CMK (cell line): Measurements from ENCODE around the gene GPC6.
"Not testable (repeated sequence)": the region's sequence is repeated elsewhere in the genome, so short reads cannot be mapped to it uniquely, and the experiment has no call there.

Source experiments
- DNase-seq: peaks from one replicate; pipeline ENCODE4 v3.0.0-alpha.2; 2010; ENCODE audit warnings: low read depth

The GPC6 gene

DNA sequence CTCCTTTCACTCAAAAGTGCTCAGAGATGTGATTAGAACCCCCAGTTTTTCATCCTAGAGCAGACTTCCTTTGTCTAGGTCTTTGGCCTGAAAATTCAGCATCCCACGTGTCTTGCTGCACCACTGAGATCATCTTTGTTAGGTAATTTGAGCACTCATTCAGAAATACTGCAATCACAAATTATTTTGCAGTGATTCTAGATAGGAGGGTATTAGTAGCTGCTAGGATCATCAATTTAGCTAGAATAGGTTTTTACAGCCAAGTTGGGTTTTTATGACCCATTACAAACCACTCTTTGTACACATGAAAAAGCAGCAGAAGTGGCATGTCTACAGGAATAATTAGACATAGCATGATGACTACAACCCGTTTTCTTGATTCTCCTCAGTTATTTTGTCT lies 219.6 kb downstream of the GPC6 start:
- no peak for DNase-seq

DNA sequence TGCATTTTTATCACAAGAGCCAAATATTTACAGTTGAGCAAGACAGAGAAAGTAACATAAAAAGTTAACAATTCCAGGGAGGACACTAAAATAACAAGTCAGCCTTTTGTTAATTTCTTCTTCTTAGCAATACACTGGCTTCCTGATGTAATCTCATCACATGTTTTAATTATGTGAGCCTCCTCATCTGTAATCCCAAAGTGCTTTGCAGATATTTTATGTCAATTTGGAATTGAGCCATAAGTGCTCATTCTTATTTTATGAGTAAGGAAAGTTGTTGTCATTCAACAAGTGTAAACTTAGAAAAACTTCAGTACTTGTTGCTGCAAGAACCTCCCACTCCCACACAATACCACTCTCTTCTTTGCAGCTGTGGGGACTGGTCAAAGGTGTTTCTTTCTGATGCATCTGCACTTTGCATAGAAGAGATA lies 223.6 kb downstream of the GPC6 start:
- DNase-seq = no peak

DNA sequence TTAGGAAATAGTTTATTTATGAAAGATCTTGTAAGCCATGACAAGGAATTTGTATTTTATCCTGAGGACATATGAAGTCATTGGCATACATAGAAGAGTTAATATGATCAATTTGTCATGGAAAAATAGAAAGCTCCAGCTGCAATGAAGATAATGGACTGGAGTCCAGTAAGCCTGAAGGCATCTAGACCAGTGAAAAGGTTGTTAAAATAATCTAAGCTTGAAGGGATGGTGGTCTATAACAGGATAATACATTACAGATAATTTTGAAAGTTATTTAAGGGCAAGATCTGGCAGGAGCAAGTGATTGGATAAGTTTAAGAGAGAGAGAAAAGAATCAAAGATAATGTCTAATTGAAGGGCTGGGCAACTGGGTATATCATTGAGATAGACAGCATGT lies 224.2 kb downstream of the GPC6 start:
- DNase-seq = no peak

DNA sequence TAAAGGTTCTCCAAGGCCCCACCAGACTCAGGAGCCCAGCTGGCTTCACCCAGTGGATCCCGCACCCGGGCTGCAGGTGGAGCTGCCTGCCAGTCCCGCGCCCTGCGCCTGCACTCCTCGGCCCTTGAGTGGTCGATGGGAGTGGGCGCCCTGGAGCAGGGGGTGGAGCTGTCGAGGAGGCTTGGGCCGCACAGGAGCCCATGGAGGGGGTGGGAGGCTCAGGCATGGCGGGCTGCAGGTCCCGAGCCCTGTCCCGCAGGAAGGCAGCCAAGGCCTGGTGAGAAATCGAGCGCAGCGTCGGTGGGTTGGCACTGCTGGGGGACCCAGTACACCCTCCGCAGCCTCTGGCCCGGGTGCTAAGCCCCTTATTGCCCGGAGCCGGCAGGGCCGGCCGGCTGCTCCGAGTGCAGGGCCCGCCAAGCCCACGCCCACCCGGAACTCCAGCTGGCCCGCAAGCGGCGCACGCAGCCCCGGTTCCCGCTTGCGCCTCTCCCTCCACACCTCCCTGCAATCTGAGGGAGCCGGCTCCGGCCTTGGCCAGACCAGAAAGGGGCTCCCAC lies 228.1 kb downstream of the GPC6 start:
- not testable (repeated sequence) for DNase-seq

DNA sequence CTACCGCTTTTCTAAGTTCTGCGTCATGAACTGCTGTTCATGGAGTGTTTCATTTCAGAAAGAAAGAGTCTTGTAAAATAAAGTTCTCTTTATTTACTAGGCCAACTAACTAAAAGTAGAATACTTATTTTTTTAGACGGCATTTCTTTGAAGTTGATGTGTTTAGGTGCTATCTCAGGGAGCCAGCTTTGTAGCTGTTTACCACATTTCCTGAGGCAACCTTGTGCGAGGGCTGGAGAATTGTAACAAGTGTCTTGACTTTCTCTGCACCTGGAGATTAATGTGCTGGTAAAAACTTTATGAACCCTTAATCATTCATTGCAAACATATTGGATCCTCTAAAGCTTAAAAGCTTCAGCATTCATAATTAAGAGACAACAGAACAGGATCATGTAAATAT lies 229.3 kb downstream of the GPC6 start:
- DNase-seq = no peak

DNA sequence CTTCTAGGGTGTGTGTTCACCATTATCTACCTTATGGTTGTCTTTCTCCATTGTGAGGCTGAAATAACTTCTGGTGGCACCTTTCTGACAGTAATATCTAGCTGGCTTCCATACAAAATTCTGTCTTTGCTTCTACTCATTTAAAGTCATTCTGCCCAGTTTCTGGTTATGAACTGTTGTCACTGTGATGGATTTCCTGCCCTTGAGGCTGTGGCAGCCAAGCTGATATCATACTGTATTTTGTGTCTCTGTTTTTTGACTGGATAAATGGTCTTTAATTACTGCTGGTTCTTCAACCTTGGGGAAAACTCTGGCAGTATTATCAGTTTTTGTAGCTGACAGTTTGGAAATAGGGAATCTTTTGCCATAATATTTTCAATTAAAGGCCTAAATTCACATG lies 233.4 kb downstream of the GPC6 start:
- no peak for DNase-seq

DNA sequence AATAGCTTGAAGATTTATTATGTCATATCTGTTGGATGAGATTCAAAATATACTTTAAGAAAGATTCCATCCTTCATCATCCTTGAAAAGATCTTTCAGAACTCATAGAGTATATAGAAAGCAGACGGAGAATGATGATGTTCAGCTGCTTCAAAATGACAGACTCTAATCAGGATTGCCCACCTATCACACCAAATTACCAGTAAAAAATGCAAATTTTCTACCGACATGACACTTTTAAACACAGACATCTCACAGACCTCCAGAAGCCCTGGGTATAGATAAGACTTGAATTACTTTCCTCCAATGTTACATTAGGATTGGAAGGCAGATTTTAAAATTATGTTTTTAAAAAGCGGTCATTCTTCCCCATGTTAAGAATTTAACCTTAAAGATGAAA lies 235.5 kb downstream of the GPC6 start:
- no peak for DNase-seq

DNA sequence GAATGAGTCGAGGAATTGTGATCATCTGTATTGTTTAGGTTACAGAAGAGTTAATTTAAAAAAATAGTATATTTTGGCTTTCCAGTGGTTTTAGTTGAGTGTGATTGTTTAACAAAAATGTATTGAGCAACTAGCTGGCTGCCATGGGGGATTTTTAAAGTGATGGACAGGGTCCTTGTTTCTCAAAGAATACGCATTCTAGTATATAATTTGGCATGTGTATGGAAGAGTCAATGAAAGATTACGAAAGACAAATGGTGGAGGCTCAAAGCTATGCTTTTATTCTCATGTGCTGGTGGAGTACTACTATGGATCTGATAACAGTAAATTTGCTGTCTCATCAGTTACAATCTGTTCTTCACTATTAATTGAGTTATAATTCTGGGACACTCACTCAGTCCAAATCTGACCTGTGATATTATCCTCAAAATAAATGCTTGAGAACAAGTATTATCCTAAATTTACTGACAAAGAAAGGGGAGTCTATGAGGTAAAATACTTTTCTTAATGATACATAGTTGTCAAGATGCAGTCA lies 240.0 kb downstream of the GPC6 start:
- no peak for DNase-seq

DNA sequence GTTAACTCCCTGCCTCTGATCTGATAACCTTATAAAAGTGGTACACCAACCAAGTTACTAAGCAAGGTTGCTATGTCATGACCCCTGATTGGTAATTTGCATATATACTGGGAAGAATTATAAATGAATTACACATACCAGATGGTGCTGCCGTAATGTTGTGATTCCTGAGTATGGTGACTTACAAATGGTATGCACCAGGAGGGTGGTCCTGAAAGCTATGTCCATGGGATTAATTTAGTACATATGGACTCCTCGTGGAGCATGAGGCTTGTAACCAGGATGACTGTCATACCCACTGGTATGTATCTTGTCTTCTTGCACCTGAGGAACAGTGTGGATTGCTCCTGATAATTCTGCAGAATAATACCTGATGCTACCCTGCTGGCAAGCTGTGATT lies 240.6 kb downstream of the GPC6 start:
- no peak for DNase-seq

DNA sequence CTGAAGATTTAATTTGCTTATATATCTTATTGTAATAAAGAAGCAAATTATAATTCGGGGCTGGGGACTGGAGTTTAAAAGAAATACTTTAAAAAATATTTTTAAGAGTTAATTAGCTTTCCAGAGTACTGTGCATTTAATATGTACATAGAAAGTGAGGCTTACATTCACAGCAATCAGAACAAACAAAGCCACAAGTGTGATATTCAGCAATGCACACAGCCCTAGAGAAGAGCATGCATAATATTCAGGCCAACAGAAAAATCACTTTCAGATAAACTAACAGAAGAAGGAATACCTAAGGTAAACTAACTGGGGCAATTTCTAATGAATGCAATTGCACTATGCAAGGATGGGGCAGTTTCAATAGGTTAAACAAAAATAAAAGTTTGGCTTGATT lies 241.8 kb downstream of the GPC6 start:
- no peak for DNase-seq

DNA sequence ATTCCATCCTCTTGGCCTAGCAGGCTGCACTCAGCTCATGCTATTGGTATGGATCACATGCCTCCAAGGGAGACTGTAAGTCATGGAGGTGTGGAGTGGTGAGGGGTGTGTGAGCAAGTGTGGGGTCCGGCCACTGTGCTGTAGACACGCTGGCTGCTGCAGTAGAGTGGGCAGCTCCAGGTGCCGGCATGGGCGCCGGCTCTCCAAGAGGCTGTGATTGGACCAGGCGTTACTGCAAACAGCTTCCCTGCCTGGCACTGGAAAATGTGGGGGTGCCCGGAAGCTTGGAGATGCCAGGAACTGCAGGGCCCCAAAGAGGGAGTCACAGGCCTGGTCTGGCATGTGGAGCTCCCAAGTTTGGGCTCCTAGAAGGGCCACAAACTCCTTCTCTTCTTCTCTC lies 245.7 kb downstream of the GPC6 start:
- no peak for DNase-seq

DNA sequence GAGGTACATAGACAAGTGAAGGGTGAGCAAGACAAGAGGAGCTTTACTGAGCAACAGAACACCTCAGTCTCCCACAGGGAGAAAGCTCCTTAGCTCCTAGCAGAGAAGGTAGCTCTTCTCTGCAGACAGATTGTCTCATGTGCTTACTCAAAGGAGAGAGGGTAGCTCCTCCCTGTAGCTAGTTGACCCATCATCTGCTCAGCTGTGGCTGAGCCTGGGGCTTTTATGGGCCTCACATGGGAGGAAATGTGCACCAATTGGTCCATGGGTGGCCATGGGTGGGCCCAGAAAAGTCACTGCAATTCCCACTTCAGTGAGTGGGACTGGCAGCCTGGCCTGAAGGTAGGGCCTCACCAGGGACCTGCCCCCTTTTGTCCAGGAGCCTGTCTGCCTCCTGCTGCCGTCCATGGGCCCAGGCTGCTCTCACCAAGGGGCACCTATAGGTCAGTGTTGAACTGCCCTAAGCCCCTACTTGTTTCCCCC lies 246.2 kb downstream of the GPC6 start:
- no peak for DNase-seq

DNA sequence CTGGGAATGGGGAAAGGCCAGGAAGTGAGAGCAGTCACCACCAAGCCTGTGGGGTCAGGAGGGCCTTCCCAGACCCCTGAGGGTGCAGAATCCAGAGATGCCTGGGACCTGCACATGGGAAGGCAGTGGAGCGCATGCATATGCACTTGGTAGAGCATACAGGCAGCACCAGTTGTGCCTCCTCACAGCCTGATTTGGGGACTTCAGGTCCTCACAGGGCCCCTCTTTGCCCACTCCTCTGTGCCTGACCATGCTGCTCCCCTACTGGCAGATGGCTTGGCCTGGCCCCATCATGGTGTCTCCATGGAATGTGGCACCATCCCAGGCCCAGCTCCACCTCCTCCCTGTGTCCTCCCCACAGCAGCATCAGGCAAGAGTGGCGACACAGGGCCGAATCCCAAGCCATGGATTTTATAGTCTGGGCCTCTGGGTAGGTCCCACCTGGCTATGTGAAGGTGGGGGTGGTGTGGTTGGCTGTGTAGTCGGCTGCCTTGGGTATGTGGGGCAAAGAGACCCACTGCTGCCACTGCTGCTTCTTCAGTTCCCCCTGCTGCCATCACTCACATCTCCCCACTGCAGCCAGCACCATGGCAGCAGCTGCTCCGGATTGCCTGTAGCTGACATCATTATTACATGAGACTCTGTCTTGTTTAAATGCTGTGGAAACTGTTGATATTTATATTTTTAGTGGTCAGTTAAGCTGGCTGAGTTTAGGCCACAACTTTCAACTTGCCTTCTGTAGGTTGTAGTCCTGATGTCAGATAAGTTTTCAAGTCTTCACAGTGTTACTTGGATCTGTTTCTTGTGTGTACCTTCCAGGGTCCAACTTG lies 247.0 kb downstream of the GPC6 start:
- no peak for DNase-seq

DNA sequence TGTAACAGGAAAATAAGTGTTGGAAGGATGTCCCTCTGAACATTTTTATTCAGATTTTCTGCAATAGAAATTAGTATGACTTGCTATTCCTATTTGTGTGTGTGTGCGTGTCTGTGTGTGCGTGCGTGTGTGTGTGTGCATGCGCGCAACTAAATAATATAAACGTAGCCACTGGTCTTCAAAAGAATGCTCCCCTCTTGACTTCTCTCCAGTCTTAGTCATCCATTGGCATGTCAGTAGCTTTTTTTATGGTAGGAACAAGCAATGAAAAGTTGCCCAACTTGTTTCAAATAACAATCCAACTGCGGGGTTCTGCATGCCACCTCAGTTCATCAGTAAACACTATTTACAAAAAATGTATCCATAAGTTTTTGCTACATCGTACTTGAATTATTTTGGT lies 249.6 kb downstream of the GPC6 start:
- no peak for DNase-seq

DNA sequence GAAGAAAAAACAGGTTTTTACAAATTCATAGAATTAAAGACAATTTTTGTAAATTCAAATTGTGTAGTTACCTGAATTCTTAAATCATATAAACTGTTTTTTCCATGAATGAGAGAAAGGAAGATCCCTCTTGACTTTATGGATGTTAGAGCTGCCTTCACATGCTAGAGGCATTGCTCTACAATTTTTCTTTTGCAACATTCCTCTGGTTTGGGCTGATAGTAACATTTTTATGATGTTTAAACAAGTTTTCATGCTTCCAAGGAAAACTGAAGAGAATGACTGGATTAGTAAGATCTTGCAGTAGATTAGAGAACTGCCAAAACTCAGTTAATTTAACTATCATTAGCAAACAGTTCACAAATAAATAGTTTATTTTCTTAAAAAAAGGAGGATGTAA lies 250.6 kb downstream of the GPC6 start:
- no peak for DNase-seq

DNA sequence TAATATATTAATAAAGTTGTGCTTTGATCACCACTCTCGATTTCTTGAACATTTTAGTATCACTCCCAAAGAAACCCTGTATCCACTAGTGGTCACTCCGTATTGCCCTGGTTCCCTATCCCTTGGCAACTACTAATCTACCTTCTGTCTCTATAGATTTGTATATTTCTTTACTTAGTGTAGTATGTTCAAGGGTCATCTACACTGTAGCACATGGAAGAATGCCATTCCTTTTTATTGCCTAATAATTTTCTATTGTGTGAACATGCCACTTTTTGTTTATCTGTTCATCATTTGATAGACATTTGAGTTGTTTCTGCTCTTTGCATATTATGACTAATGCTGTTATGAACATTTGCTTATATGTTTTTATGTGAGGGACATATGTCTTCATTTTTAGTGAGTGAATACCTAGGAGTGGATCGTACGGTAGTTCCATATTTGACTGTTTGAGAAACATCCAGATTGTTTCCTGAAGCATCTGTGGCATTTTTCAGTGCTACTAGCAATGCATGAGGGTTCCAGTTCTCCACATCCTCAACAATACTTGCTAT lies 254.0 kb downstream of the GPC6 start:
- DNase-seq = no peak

DNA sequence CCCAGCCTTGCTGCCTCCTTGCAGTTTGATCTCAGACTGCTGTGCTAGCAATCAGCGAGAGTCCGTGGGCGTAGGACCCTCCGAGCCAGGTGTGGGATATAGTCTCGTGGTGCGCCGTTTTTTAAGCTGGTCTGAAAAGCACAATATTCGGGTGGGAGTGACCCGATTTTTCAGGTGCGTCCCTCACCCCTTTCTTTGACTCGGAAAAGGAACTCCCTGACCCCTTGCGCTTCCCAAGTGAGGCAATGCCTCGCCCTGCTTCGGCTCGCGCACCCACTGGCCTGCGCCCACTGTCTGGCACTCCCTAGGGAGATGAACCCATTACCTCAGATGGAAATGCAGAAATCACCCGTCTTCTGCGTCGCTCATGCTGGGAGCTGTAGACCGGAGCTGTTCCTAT lies 269.5 kb downstream of the GPC6 start:
- DNase-seq = not testable (repeated sequence)

DNA sequence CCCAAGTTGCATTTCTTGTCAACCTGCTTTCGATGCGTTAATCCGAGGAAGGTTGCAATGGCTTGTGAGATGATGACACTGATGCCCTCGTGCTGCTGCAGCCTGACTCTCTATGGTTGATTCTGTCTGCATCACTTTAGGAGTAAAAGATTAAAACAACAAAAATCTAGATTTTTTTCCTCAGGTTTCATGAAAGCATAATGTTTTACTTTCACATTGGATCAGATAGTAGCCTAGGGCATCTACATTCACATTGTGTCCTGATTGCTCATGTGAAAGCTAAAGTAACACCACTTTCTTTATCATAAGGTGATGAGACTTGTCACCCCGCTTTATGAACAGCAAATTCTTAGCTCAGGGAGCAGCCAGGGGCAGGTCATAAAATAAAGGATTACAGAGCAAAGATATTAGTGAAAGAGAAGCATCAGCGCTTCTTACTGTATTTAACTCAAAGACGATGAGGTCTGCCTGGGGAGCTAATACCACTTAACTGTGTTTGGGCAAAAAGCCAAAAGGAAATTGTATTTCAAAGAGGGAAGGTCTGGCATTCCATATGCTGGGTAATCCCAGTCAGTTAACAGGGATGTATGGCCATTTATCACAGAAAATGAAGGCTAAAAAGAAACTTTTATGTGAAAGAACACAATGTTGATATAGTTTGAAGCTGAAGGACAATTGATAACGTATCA lies 270.5 kb downstream of the GPC6 start:
- DNase-seq = no peak

DNA sequence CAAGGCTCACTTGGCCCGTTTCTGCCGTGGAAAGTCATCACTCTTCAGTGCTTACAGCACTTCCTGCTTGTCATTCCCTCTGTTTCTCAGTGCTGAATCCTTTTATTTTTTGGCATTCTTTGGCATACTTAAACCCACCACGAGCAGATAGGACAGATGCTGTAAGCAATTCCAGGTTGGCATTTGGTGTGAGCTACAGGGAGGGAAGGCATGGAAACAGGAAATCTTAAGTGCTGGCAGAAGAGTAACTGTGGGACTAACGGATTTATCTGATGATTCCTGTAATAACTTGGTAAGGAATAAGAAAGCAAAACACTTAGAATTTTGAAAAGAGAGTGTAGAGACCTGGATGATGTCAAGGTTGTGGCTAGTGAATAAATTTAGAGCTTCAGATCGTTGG lies 273.4 kb downstream of the GPC6 start:
- DNase-seq = no peak

DNA sequence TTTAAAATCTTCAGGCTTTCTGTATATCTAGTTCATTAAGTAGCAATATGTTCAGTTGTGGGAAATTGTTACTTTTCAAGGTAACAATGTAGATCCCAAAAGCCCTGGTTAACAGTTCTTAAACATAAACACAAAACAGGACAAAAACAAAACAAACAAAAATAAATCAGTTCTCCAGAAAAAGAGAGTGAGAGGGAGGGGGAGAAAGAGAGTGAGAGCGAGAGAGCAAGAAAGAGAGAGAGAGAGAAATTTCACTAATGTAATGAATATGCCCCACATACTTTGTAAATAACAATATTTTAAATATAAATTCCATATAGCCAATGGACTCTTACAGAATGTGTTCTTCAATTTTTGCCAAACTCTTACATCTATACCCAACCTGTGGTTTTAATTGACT lies 275.5 kb downstream of the GPC6 start:
- DNase-seq = no peak

DNA sequence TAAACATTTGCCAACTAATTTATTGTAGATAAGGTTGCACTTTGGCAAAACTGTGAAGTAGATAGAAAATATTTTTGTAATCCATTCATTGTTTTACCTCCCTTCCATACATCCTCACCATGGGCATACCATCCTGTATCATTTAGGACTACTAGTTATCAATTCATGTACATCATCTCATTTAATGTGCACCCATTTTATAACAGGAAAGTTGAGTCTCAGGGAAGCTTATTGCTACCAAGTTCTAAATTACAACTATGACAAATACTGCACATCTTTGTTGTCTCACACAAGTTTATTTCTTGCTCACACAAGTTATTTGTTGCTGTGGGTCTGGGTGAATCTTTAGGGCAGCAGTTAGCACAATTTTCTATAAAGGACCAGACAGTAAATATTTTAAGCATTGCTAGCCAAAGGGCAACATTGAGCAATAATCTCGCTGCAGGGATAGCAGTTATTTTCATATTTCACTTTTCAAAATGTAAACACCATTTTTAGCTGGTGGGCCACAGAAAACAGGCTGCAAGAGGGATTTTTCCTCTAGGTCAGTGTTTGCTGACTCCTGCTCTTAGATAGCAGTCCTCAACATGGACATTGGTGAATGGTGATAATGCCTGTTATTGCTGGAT lies 276.5 kb downstream of the GPC6 start:
- no peak for DNase-seq
